ENCODE results near the gene SIM2. TPM values are rescaled to one million over a fixed set of nuclear protein-coding genes. Genes with fewer than 3 reads are reported as not detected.

SIM2 gene
- polyA plus RNA-seq, 4 donors, result 1.00 to 28.7 (median 24.4) TPM

DNA sequence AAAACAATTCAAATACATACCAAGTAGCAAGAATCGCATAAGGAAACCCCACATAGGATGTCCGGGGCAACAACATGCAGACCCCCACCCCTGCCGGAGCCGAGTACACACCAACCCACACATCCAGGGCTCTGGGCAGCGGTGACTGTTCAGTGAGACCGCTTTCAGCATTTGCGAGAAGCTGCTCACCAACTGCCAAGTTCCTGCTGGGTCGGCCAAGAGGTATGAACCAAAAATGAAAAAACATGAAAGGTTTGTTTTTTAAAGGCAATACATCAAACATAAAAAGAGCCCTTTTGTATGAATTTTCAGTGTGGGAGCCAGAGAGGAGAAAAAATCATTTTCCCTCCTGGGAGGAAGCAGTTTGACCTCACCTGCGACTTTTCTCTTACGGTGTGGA lies 92.3 kb downstream of the SIM2 start:
- no peak for DNase-seq (ENCODE audit: low read depth in 4 of 4, low spot score in 3 of 4)

GRCh38 chr21:36791695-36792470 lies 93.0 kb downstream of the SIM2 start:
- DNase-seq (ENCODE audit: low read depth in 4 of 4, low spot score in 3 of 4), result no peak

GRCh38 chr21:36792505-36792967 lies 93.6 kb downstream of the SIM2 start:
- no peak for DNase-seq (ENCODE audit: low read depth in 4 of 4, low spot score in 3 of 4)

DNA sequence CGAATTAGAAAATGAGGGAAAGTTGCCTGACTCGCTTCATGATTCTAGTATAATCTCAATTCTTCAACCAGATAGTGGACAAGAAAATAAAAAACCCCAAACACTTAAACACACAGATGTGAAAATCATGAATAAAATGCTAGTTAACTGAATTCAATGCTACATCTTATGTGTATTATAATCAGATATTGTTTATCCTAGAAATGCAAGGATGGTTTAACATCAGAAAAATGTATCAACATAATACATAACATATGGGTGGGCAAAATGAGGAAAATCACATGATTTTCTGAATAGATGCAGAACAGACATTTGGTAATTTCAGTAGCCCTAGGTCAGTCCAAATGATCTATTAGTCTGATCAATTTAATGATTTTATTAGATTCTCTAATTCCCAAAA lies 97.2 kb downstream of the SIM2 start:
- no peak for DNase-seq (ENCODE audit: low read depth in 4 of 4, low spot score in 3 of 4)

- no peak for DNase-seq (ENCODE audit: low read depth in 4 of 4, low spot score in 3 of 4)
Observed at GRCh38 chr21:36798491-36798890, 99.6 kb downstream of the SIM2 start.

Other genes with a start within 250 kb of the SIM2 start
- gene CLDN14, start 219.0 kb upstream of the SIM2 start, polyA plus RNA-seq (ENCODE audit: insufficient read length in 4 of 4), result 1 to 10 TPM in 3 of 4 donors, under 1 TPM in 1; 0.07 to 6.1 (median 4.2) TPM

Measured in left renal pelvis (tissue), 4 donors.